Body of pancreas (tissue), 4 donors: ENCODE measurements around the gene PLRG1. TPM values are rescaled to one million over a fixed set of nuclear protein-coding genes. Genes with fewer than 3 reads are reported as not detected.
A peak's percentile ranks its signal among the peaks of the same experiment; 100 is the strongest.
"Not testable (repeated sequence)": the region's sequence is repeated elsewhere in the genome, so short reads cannot be mapped to it uniquely, and the experiment has no call there.

Source experiments
- ATAC-seq: fragments of 150-250 bp; one replicate; pipeline ENCODE4 v1.9.1; 2016
- DNase-seq, 4 donors: peaks; one replicate each; pipeline ENCODE4 v3.0.0-alpha.2; 2019
- H3K27ac ChIP-seq, 4 donors: fragments of 200-600 bp; sonication (generic); 1 replicate in 3 of 4; 2 replicates in 1 of 4; pipeline versions ENCODE4 v1.5.1 to v1.6.1; 2016 to 2019; ENCODE audit warnings: mild to moderate bottlenecking in 1 of 4, mixed read lengths in 1 of 4, moderate library complexity in 1 of 4
- H3K27me3 ChIP-seq, 2 donors: fragments of 200-600 bp; sonication (generic); one replicate each; pipeline ENCODE4 v1.6.0; 2016; ENCODE audit warnings: mild to moderate bottlenecking in 1 of 2
- H3K36me3 ChIP-seq, 2 donors: fragments of 200-600 bp; sonication (generic); replicated peaks in 1 of 2; 2 replicates each; pipeline ENCODE4 v1.5.1; 2016; ENCODE audit warnings: low read depth in 2 of 2; ENCODE audit not compliant: insufficient read depth in 1 of 2
- H3K4me1 ChIP-seq: fragments of 200-600 bp; sonication (generic); one replicate; pipeline ENCODE4 v1.6.0; 2016
- H3K4me3 ChIP-seq, 2 donors: fragments of 200-600 bp; sonication (generic); 1 replicate in 1 of 2; 2 replicates in 1 of 2; pipeline ENCODE4 v1.5.1; 2016 to 2019
- H3K9me3 ChIP-seq, 3 donors: fragments of 200-600 bp; sonication (generic); 1 replicate in 2 of 3; 2 replicates in 1 of 3; pipeline ENCODE4 v1.5.1; 2016
- CTCF ChIP-seq, 7 experiments: fragments of 450-650 bp in 4 of 7; fragments of 200-600 bp in 3 of 7; sonication (generic) in 3 of 7; IDR thresholded peaks; one replicate each; pipeline ENCODE4 v1.5.1; 2016 to 2019; ENCODE audit warnings: antibody characterized with exemption in 7 of 7
- POLR2A ChIP-seq, 3 donors: fragments of 450-650 bp; IDR thresholded peaks; one replicate each; pipeline ENCODE4 v1.6.1; 2016; ENCODE audit warnings: antibody characterized with exemption in 3 of 3, mild to moderate bottlenecking in 2 of 3
- WGBS, 2 donors: methylation state at CpG; one replicate each; pipeline ENCODE4 v1.1.5; 2017; 5-methylcytosine and 5-hydroxymethylcytosine counted together
- intact Hi-C: fragments of 100-400 bp; cut with DNase I; formaldehyde crosslinking; loops from one replicate; pipeline ENCODE4 v1.15.1; 2023
- total RNA-seq, 2 donors: library from RNA; depleted of rRNA; stranded (reverse); fragments of >200 nt; gene quantifications; one replicate each; pipeline ENCODE4 v1.1.0, GENCODE V29; 2016

Gene PLRG1
- total RNA-seq = 10 to 100 TPM; 15.2 to 25.2 TPM

- 0 to 1% methylated on average over 35 to 51 of the region's 51 CpGs for WGBS, 2 donors
- H3K9me3 ChIP-seq = no peaks in the 10 kb centered on the region
- H3K36me3 ChIP-seq = peaks cover 0 to 4% of the 10 kb centered on the region in 2 donors
- H3K27me3 ChIP-seq = no peaks in the 10 kb centered on the region
- TF ChIP-seq CTCF (IDR thresholded peaks at IDR 0.05) = peak in 5 of 7 experiments; percentile 15 to 66 (median 53)
- TF ChIP-seq POLR2A (IDR thresholded peaks at IDR 0.05) = peak; percentile 38 to 75 (median 73)
- peak within 1 kb of the TSS in 3 of 4 donors; percentile 64 to 83 (median 75) for H3K27ac ChIP-seq
- DNase-seq (peak; percentile 97 to 99 (median 98)), ATAC-seq (peak; percentile 99)
- H3K4me3 ChIP-seq = peak within 1 kb of the TSS; percentile 50 to 95
- peaks cover 12% of the 10 kb centered on the region for H3K4me1 ChIP-seq
- intact Hi-C loops = loop anchor here (10.0 kb wide), 1 partner anchor 225 kb away; no protein-coding TSS in a partner anchor
These were observed at the start of gene PLRG1 for GRCh38 chr4:154549894-154550790. Gene PLRG1, minus strand, starts transcription at chr4:154550400. Its CDS starts 92 bp downstream, at chr4:154550308.

- DNase-seq (no peak), ATAC-seq (no peak)
- H3K36me3 ChIP-seq = no peaks in the 10 kb centered on the region
- TF ChIP-seq CTCF (IDR thresholded peaks at IDR 0.05) (no peak), POLR2A (IDR thresholded peaks at IDR 0.05) (no peak)
- intact Hi-C loops = no loop called here
- H3K9me3 ChIP-seq = no peaks in the 10 kb centered on the region
- WGBS, 2 donors = 58 to 65% methylated on average over 7 of the region's 7 CpGs
- H3K27ac ChIP-seq = no peak overlapping the region
- H3K27me3 ChIP-seq = no peaks in the 10 kb centered on the region
- no peak overlapping the region for H3K4me3 ChIP-seq
- no peaks in the 10 kb centered on the region for H3K4me1 ChIP-seq
These were observed 47.9 kb upstream of the PLRG1 start for GRCh38 chr4:154597798-154598774.

- DNase-seq, H3K4me1 ChIP-seq, H3K4me3 ChIP-seq, ATAC-seq, H3K27me3 ChIP-seq, H3K27ac ChIP-seq, H3K9me3 ChIP-seq, intact Hi-C loops, H3K36me3 ChIP-seq: not testable (repeated sequence)
- WGBS, 2 donors = 81 to 89% methylated on average over 11 of the region's 11 CpGs
These were observed 47.1 kb upstream of the PLRG1 start for GRCh38 chr4:154597281-154597680.

GRCh38 chr4:154595807-154596206, 45.6 kb upstream of the PLRG1 start:
- DNase-seq (no peak), ATAC-seq (no peak)
- Histone ChIP-seq H3K36me3 (no peaks in the 10 kb centered on the region), H3K9me3 (no peaks in the 10 kb centered on the region), H3K27me3 (no peaks in the 10 kb centered on the region), H3K4me3 (no peak overlapping the region), H3K27ac (no peak overlapping the region), H3K4me1 (peaks cover under 1% of the 10 kb centered on the region)
- intact Hi-C loops = no loop called here
- TF ChIP-seq POLR2A (IDR thresholded peaks at IDR 0.05) = no peak
- TF ChIP-seq CTCF (IDR thresholded peaks at IDR 0.05) = no peak

- H3K4me3 ChIP-seq, H3K4me1 ChIP-seq, H3K27ac ChIP-seq, H3K36me3 ChIP-seq, H3K9me3 ChIP-seq, ATAC-seq, H3K27me3 ChIP-seq, DNase-seq, intact Hi-C loops: not testable (repeated sequence)
- 82 to 83% methylated on average over 3 of the region's 3 CpGs for WGBS, 2 donors
These were observed 44.1 kb upstream of the PLRG1 start for GRCh38 chr4:154594343-154594742.
